ENCODE results near the gene COL2A1. TPM values are rescaled to one million over a fixed set of nuclear protein-coding genes. Genes with fewer than 3 reads are reported as not detected.

COL2A1 gene
- total RNA-seq, 4 donors from 2014 or later: not detected

DNA sequence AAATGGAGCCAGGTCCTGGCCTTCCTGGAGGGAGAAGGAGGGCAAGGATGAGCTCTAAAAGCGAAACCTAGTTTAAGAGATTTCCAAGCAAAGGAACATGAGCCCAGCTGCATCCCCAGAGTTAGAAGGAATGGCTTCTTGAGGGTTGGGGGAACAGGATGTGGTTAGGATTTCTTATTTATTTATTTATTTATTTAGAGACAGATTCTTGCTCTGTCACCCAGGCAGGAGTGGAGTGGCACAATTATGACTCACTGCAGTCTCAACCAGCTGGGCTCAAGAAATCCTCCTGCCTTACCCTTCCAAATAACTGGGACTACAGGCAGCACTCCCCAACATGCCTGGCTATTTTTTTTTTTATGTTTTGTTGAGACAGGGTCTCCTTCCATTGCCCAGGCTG lies 66.2 kb downstream of the COL2A1 start:
- Histone ChIP-seq H3K4me1 (peaks cover 0 to 11% of the 10 kb centered on the region in 2 donors), H3K9me3 (no peaks in the 10 kb centered on the region), H3K4me3 (replicated peaks in 1 of 3) (no peak overlapping the region), H3K36me3 (no peaks in the 10 kb centered on the region), H3K27ac (no peak overlapping the region), H3K27me3 (no peaks in the 10 kb centered on the region)
- DNase-seq: no peak
- intact Hi-C loops (cut with DNase I): no loop called here
- TF ChIP-seq, protein P1, sequence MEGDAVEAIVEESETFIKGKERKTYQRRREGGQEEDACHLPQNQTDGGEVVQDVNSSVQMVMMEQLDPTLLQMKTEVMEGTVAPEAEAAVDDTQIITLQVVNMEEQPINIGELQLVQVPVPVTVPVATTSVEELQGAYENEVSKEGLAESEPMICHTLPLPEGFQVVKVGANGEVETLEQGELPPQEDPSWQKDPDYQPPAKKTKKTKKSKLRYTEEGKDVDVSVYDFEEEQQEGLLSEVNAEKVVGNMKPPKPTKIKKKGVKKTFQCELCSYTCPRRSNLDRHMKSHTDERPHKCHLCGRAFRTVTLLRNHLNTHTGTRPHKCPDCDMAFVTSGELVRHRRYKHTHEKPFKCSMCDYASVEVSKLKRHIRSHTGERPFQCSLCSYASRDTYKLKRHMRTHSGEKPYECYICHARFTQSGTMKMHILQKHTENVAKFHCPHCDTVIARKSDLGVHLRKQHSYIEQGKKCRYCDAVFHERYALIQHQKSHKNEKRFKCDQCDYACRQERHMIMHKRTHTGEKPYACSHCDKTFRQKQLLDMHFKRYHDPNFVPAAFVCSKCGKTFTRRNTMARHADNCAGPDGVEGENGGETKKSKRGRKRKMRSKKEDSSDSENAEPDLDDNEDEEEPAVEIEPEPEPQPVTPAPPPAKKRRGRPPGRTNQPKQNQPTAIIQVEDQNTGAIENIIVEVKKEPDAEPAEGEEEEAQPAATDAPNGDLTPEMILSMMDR (IDR thresholded peaks at IDR 0.05): no peak
- TF ChIP-seq POLR2A (IDR thresholded peaks at IDR 0.05): no peak
- WGBS, 2 donors: 96 to 100% methylated on average over 1 of the region's 1 CpG

DNA sequence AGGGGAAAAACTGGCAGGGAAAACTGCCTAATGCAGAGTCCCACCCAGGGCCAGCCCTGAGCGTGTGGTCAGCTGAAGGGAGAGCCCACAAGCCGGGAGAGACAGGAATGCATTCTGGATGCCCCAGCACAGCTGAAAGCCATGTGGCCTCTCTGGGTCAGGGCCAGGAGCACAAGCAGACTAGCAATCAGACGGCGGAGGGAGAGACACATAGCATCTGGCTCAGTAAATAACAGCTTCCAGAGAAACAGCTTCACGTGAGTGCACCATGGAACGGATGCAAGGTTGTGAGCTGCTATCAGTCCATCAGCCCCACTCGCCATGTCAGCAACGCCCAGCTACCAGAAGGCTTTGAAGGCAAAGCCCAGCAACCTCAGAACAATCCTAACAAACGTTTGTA lies 69.1 kb downstream of the COL2A1 start:
- intact Hi-C loops (cut with DNase I): no loop called here
- no peak for DNase-seq
- H3K36me3 ChIP-seq: no peaks in the 10 kb centered on the region

DNA sequence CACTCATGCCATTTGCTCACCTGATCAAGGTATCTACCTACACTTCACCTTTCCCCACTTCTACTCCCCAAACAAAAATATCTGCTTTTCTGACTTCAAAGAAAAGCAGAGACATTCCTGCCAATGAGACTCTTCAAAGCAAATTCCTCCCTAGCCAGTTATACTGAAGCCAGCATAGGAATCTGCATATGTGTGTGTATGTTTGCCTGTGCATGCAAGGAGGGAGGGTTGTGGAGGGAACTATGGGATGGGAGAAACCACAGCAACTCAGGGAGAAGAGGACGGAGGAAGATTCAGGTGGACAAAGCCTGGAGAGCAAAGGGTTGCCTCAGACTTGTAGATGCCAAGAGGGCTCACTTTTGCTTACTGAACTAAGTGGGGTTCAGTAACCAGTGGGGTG lies 73.1 kb downstream of the COL2A1 start:
- TF ChIP-seq, protein P1 (IDR thresholded peaks at IDR 0.05): no peak
- no peak for DNase-seq
- WGBS, 2 donors: 44 to 71% methylated on average over 1 of the region's 1 CpG
- Histone ChIP-seq H3K27me3 (no peaks in the 10 kb centered on the region), H3K4me1 (no peaks in the 10 kb centered on the region), H3K4me3 (replicated peaks in 1 of 3) (no peak overlapping the region), H3K36me3 (no peaks in the 10 kb centered on the region), H3K9me3 (no peaks in the 10 kb centered on the region), H3K27ac (no peak overlapping the region)
- intact Hi-C loops (cut with DNase I): no loop called here

More for the DNA sequence above, 69.1 kb downstream of the COL2A1 start:
- TF ChIP-seq, protein P1 (IDR thresholded peaks at IDR 0.05): no peak
- no peak for TF ChIP-seq POLR2A (IDR thresholded peaks at IDR 0.05)
- no peaks in the 10 kb centered on the region for H3K4me1 ChIP-seq
- no peaks in the 10 kb centered on the region for H3K27me3 ChIP-seq
- WGBS, 2 donors: 60 to 68% methylated on average over 9 of the region's 9 CpGs
- no peaks in the 10 kb centered on the region for H3K9me3 ChIP-seq
- H3K27ac ChIP-seq: no peak overlapping the region
- H3K4me3 ChIP-seq (replicated peaks in 1 of 3): no peak overlapping the region

DNA sequence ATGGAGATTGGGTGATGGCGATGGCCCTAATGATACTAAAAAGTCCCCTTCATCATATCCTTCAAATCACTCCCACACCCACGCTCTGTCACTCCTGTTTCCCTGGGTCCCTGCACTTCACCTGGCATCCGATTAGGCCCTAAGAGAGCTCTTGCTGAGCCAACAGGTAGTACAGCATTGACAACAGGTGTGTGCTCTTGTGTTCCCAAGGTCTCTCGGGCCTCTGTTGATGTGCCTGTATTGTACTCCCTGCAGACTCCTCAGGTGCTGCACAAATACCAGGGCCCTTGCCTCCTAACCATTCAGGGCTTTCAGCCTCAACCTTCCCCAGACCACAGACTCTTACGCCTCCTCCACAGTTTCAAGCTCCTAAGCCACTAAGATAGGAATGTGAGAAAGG lies 73.6 kb downstream of the COL2A1 start:
- intact Hi-C loops (cut with DNase I): no loop called here
- no peak overlapping the region for H3K27ac ChIP-seq
- TF ChIP-seq, protein P1 (IDR thresholded peaks at IDR 0.05): no peak
- TF ChIP-seq POLR2A (IDR thresholded peaks at IDR 0.05): no peak
- DNase-seq: no peak
- H3K9me3 ChIP-seq: no peaks in the 10 kb centered on the region
- no peaks in the 10 kb centered on the region for H3K27me3 ChIP-seq
- no peaks in the 10 kb centered on the region for H3K4me1 ChIP-seq
- no peak overlapping the region for H3K4me3 ChIP-seq (replicated peaks in 1 of 3)
- no peaks in the 10 kb centered on the region for H3K36me3 ChIP-seq
- WGBS, 2 donors: 93 to 95% methylated on average over 5 of the region's 5 CpGs

DNA sequence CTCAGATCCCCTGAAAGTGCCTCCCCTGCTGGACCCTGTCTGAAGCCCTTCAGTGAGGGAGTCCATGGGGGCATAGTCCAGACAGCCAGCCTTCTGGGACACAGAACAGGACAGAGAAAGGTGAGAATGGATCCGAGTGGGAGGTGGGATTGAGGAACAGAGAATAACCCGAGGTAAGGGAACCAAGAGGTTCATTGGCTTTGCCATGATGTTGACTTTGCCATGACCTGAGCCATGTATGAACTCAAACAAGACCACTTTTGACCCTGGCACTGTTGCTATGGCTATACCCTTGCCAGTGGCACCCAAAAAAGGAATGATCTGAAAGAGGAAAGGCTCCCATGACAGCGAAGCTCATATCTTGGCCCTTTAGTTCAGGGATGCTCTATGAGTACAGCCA lies 76.9 kb downstream of the COL2A1 start:
- Histone ChIP-seq H3K4me1 (no peaks in the 10 kb centered on the region), H3K9me3 (no peaks in the 10 kb centered on the region), H3K27ac (no peak overlapping the region), H3K4me3 (replicated peaks in 1 of 3) (no peak overlapping the region), H3K36me3 (no peaks in the 10 kb centered on the region), H3K27me3 (no peaks in the 10 kb centered on the region)
- no peak for DNase-seq
- intact Hi-C loops (cut with DNase I): no loop called here
- no peak for TF ChIP-seq POLR2A (IDR thresholded peaks at IDR 0.05)
- TF ChIP-seq, protein P1 (IDR thresholded peaks at IDR 0.05): no peak
- WGBS, 2 donors: 81 to 86% methylated on average over 3 of the region's 3 CpGs

Other genes with a start within 250 kb of the COL2A1 start
- 100 to 1,000 TPM in 2 of 4 donors, 10 to 100 TPM in 2; 87.3 to 178 (median 125) TPM for gene RAPGEF3, start 245.6 kb downstream of the COL2A1 start, total RNA-seq
- 100 to 1,000 TPM in 3 of 4 donors, 10 to 100 TPM in 1; 59.3 to 276 (median 187) TPM for gene SLC48A1, start 231.2 kb downstream of the COL2A1 start, total RNA-seq
- 10 to 100 TPM; 44.5 to 61.9 (median 52.6) TPM for gene HDAC7, start 184.6 kb downstream of the COL2A1 start, total RNA-seq
- 1 to 10 TPM; 3.5 to 5.2 (median 3.9) TPM for gene VDR, start 99.5 kb downstream of the COL2A1 start, total RNA-seq
- gene TMEM106C, start 40.9 kb downstream of the COL2A1 start, total RNA-seq: 100 to 1,000 TPM in 1 of 4 donors, 10 to 100 TPM in 3; 52.9 to 112 (median 79.1) TPM
- 10 to 100 TPM; 20.6 to 58.8 (median 24.5) TPM for gene SENP1, start 101.6 kb upstream of the COL2A1 start, total RNA-seq
- 10 to 100 TPM; 36.1 to 66.7 (median 49.2) TPM for gene PFKM, start 114.9 kb upstream of the COL2A1 start, total RNA-seq
- 10 to 100 TPM; 28.9 to 70.6 (median 33.4) TPM for gene ASB8, start 153.0 kb upstream of the COL2A1 start, total RNA-seq
- gene CCDC184, start 179.2 kb upstream of the COL2A1 start, total RNA-seq: under 1 TPM in 2 of 4 donors, not detected in 2; 0.44 to 0.54 TPM
- gene OR10AD1, start 198.8 kb upstream of the COL2A1 start, total RNA-seq: not detected